Measurements from ENCODE around the gene CDK6.

Gene CDK6

GRCh38 chr7:92639966-92640365, 196.4 kb downstream of the CDK6 start:
- ATAC-seq = no peak

DNA sequence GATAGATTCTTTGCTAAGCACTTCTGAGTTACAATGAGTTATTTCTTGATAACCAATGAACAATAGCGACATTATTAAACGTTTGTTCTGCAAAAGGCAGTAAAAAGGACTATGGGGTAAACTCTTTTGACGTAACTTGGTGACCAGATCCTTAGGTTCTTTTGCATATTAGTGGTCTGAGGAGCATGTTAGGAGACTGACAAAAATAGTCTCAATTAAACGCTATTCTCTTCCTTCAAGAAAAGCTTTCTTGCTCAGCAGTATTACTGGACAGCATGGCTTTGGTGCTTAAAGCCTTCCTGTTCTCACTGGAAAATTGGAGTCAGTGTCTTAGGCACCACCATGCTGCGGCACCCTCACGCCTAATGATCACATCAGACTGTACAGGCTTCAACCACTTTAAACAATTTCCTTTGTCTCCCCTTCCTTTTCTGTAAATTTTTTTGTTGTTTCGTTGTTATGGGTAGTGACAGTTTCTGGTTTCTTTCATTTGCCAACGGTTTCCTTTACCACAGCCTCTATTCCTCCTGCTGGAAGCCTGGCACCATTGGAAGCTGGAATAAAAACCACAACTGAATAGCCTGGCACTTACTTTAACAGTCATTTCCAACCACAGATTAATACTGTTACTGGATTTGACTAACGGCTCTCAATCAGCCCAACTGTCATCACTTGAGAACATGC, 197.0 kb downstream of the CDK6 start:
- ATAC-seq = peak in 1 of 2 donors; percentile 18

- no peak for ATAC-seq
Observed at GRCh38 chr7:92636018-92636560, 200.3 kb downstream of the CDK6 start.

DNA sequence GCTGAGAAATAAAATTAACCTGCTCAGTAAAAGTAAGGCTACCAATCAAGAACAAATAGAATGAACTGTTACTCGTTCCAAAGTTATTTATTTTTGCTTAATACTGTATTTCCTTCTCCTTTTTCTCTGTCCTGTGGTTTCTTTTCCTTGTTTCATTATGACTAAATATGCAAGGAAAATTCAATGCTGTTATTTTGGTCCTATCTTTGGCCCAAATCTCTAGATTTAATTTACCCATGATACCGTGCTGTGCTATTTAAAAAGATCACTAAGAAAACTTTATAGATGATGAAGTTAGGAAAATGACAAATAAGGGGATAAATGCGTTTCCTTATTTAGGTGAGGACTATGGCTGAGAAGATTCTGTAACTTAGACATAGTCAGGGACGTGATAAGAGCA, 200.8 kb downstream of the CDK6 start:
- no peak for ATAC-seq

DNA sequence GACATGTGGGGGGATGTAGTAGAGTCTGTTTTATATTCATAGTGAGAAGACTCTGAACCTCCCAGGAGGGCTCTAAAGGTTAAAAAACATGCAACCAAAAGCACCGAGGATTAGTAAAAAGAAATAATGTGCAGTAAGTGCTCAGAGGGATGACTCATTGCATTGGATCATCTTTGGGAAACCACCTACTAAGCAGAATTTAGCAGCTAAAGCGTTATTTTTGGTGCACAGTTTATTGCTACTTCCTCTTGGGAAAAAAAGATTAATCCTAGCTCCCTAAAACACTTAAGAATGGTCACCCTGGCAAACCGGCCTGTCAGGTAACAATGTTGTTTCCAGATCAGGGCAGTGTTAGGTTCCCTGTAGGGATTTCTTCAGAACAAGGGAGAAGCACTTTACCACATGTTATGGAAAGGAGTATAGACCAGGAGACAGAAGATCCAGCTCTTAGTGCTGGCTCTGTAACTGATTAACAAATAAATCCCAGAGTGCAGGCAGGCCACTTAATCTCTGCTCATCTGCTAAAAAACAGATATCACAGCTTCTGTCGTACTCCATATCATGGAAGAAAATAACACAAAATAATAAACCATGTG, 201.4 kb downstream of the CDK6 start:
- peak; percentile 31 to 32 for ATAC-seq

- ATAC-seq = no peak
Observed at GRCh38 chr7:92634205-92634604, 202.2 kb downstream of the CDK6 start.

GRCh38 chr7:92633211-92633906, 203.0 kb downstream of the CDK6 start:
- ATAC-seq = peak; percentile 2 to 6

DNA sequence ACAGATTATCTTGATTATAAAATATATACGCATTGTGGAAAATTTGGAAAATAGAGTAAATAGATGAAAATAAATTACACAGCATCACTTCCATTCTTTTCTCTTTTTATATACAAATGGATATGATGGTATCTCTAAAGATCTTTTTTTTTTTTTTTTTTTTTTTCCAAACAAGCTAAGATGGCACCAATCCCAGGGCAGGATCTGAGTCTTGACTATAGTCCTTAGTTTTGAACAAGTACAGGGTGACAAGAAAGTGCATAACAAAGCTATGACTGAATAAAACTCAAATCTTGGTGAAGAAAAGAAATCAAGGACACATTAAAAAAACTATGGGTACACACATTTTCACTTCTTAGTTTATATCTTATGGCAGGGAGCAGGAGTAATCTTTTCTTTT, 203.6 kb downstream of the CDK6 start:
- ATAC-seq = no peak

DNA sequence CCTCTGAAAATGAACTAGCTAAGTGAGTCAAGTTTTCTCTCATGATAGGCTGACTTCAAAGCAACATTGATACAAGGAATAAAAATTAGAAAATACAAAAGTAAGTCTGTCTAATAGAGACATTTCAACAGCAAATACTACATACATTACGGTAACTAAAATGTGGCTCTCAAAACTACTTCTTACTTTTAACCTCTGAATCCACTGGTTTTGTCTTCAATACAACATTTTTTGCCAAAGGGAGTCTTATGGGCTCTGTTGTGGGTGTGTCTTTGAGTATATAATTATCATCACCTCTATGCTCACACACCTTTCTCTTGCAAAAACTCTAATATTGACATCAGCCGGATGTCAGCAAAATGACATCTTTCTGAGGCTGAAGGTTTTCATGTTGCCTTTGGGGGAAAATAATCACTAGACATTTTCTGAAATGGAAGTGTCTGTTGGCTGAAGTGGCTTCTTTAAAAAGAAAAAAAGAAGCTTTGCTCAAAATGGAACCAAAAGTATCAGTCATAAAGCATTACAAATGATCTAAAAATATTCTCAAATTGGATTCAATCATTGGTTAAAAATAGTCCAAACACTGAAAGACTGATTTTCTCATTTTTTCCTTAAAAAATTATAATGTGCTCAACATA, 204.4 kb downstream of the CDK6 start:
- ATAC-seq = peak; percentile 4 to 12

GRCh38 chr7:92631067-92631849, 205.1 kb downstream of the CDK6 start:
- peak; percentile 76 to 79 for ATAC-seq

GRCh38 chr7:92629779-92630178, 206.6 kb downstream of the CDK6 start:
- ATAC-seq = no peak

- ATAC-seq = no peak
Observed at GRCh38 chr7:92627956-92628355, 208.4 kb downstream of the CDK6 start.

DNA sequence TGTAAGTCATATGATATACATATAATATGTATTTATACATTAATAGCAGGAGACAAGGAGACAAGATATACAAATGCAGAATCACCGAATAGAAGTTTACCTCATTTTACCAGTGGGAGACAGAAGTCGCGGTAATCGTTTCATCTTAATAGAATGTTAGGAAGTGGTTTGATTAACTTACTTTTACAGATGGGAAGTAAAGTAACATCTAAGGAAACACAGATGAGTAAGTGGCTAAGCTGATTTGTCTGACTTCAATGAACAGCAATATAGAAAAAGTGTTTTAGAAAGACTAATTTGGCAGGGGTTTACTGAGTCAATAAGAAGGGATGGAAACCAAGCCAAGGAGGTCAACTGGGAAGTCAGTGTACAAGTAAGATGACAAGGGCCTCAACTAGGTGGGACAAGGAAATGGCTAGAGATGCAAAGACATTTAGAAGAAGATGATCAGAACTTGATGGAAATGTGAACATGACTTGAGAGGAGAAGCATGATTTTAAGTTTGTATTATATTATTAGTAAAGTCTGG, 210.0 kb downstream of the CDK6 start:
- ATAC-seq = no peak

GRCh38 chr7:92625617-92626016, 210.8 kb downstream of the CDK6 start:
- ATAC-seq = peak; percentile 59 to 65

DNA sequence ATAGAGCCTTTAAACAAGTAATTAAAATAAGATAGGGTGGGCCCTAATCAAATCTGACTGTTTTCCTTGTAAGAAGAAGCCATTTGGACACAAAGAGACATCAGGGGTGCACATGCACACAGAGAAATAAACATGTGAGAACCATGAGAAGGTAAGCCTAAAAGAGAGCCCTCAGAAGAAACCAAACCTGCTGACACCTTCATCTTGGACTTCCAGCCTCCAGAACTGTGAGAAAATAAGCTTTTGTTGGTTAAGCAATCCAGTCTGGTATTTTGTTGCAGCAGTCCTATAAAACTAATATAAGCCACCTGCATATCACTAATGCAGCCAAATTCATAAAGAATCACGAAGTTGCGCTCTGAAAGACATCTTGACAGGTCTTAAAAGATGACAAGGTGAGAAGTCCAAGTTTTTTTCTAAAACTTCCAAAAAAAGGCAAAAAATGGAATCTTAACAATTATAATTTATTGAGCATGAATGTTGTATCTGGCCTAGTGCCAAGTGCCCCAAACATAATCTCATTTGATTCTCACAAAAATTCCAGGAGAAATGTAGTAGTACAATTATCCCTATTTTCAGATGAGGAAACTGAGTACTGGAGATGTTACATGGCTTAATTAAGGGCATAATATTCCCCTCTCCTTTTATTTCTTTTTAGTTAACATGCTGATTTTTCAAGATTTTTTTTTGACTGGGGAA, 211.9 kb downstream of the CDK6 start:
- no peak for ATAC-seq

- no peak for ATAC-seq
Observed at GRCh38 chr7:92623544-92623943, 212.8 kb downstream of the CDK6 start.

DNA sequence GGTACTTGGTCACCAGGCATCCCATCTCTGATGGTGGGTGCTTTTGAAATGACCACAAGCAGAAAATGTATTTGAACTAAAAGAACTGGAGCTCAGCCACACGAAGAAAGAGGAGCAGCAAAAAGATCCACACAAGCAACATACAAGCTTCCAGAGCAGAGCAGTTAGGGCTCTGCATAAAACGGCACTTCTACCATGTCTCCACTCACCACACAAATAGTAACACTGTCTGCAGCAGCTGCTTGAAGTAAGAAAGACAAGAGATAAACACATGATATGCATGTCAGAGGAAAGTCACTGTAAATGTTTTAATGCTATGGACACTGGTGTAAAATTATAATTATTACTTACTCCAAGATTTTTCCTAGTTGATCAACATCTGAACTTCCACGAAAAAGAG, 213.7 kb downstream of the CDK6 start:
- no peak for ATAC-seq

- no peak for ATAC-seq
Observed at GRCh38 chr7:92622030-92622429, 214.3 kb downstream of the CDK6 start.

DNA sequence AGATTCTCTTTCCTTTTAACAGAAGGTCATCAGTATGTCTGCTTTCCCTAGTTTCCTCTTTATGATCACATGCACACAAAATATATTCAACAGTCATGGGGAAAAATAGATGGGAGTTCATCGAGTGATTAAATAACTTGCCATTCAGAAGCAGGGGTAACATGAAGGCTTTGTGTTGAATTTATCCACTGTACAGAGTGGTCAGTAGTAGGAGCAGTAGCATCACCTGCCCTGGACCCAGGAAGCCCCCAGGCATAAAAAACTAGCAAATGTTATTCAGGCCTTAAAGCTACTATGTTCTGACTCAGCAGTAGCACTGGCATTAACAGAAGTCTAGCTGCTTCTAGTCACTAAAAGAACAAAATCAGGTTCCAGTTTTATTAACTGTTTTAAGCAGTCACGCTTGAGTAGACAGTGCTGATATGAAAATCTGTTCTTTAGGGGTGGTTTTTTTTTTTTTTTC, 214.8 kb downstream of the CDK6 start:
- ATAC-seq = peak; percentile 19 to 22

- peak; percentile 76 to 79 for ATAC-seq
Observed at GRCh38 chr7:92621026-92621540, 215.3 kb downstream of the CDK6 start.

DNA sequence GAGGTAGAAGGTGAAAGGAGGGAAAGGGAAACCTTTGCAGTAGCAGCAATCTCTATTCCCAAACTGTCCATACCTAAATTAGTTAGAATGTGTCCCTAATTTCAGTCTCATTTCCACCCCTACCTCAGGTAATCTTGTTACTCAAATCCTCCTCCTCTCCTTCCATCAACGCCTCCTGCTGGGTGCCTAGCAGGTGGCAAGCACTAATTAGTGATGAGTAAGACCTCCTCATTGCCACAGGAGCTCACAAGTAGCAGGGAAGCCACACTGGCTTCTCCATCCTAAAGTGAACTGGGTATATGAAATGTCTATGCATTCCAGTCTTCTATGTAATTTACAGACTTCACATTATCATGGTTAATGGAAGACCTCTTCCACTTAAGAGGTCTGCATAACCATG, 220.5 kb downstream of the CDK6 start:
- no peak for ATAC-seq

Data from activated CD4-positive, CD25-positive, alpha-beta regulatory T cell treated with anti-CD3 and anti-CD28 coated beads, Interleukin-2, amount 50 U/mL, for 24 hours (primary cell).